Measurements from ENCODE around the gene IRF2BP2. TPM values are rescaled to one million over a fixed set of nuclear protein-coding genes. Genes with fewer than 3 reads are reported as not detected.

The IRF2BP2 gene
- total RNA-seq, 1 donor from 2014 or later: 158 TPM

DNA sequence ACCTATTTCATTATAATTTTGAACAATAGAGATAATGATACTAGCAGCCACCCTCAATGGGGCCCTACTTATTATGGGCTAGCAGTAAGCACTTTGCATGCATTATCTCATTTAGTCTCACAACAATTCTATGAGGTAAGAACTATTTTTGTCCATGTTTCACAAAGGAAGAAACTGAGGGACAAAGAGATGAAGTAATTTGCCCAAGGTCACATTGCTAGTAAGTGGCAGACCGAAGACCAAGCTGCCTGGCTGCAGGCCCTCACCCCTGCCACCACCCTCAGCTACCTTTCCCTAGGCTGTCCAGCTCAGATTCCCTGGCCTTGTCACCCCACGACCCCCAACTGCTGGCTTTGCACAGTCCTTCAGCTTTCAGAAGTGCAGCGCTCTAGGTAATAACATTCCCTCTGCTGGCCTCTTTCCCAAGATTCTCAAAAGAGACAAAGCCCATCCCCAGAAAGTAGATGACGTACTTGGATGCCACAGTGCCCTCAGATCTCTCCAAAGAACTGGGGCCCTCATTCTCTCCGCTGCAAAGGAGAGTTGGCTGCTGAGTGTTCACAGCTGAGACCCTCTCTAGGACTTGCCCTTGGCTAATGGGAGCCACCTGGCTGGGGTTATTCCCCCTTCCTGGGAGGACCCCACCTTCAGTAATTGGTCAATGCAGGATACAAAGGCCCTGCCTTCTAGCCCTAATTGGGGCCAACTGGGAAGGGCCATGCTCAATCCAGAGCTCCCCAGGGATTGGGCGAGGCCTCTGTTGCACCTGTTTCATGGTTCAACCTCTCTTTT, 39.5 kb downstream of the IRF2BP2 start:
- Mint-ChIP-seq H3K4me3 (ENCODE audit: unreplicated experiment) (no peak overlapping the region), H3K4me1 (ENCODE audit: unreplicated experiment) (no peaks in the 10 kb centered on the region), H3K9me3 (ENCODE audit: unreplicated experiment) (no peaks in the 10 kb centered on the region), H3K27ac (ENCODE audit: unreplicated experiment) (no peak overlapping the region), H3K36me3 (ENCODE audit: low read depth, unreplicated experiment) (no peaks in the 10 kb centered on the region), H3K27me3 (ENCODE audit: unreplicated experiment) (no peaks in the 10 kb centered on the region)
- DNase-seq (ENCODE audit: low spot score): no peak
- TF ChIP-seq CTCF (IDR thresholded peaks at IDR 0.05; ENCODE audit: unreplicated experiment): no peak

DNA sequence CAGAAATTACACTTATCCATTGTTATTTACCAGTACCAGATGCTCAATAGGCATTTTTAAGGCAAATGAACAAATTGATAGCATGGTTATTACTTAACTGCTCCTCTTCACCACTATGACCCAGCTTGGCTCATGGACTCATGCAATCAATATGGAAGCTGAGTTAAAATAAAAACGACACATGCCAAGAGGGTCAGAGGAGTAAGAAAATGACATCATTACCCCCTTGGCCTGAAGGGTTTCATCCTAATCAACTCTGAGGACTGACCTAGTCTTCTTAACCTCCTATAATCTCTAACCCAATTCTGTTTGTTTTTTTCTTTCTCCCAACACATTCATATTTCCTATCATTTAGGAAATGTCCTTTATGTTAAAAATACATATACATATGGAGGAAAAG, 41.6 kb downstream of the IRF2BP2 start:
- H3K27ac Mint-ChIP-seq (ENCODE audit: unreplicated experiment): no peak overlapping the region
- H3K9me3 Mint-ChIP-seq (ENCODE audit: unreplicated experiment): no peaks in the 10 kb centered on the region
- no peak overlapping the region for H3K4me3 Mint-ChIP-seq (ENCODE audit: unreplicated experiment)
- no peak for DNase-seq (ENCODE audit: low spot score)
- H3K4me1 Mint-ChIP-seq (ENCODE audit: unreplicated experiment): peaks cover 3% of the 10 kb centered on the region
- H3K27me3 Mint-ChIP-seq (ENCODE audit: unreplicated experiment): no peaks in the 10 kb centered on the region
- no peaks in the 10 kb centered on the region for H3K36me3 Mint-ChIP-seq (ENCODE audit: low read depth, unreplicated experiment)
- TF ChIP-seq CTCF (IDR thresholded peaks at IDR 0.05; ENCODE audit: unreplicated experiment): no peak

- no peak for DNase-seq (ENCODE audit: low spot score)
- Mint-ChIP-seq H3K27me3 (ENCODE audit: unreplicated experiment) (peaks cover 5% of the 10 kb centered on the region), H3K27ac (ENCODE audit: unreplicated experiment) (no peak overlapping the region), H3K4me1 (ENCODE audit: unreplicated experiment) (peaks cover 3% of the 10 kb centered on the region), H3K9me3 (ENCODE audit: unreplicated experiment) (no peaks in the 10 kb centered on the region), H3K36me3 (ENCODE audit: low read depth, unreplicated experiment) (no peaks in the 10 kb centered on the region), H3K4me3 (ENCODE audit: unreplicated experiment) (no peak overlapping the region)
- no peak for TF ChIP-seq CTCF (IDR thresholded peaks at IDR 0.05; ENCODE audit: unreplicated experiment)
Measured at GRCh38 chr1:234565132-234565531, 44.8 kb downstream of the IRF2BP2 start.

DNA sequence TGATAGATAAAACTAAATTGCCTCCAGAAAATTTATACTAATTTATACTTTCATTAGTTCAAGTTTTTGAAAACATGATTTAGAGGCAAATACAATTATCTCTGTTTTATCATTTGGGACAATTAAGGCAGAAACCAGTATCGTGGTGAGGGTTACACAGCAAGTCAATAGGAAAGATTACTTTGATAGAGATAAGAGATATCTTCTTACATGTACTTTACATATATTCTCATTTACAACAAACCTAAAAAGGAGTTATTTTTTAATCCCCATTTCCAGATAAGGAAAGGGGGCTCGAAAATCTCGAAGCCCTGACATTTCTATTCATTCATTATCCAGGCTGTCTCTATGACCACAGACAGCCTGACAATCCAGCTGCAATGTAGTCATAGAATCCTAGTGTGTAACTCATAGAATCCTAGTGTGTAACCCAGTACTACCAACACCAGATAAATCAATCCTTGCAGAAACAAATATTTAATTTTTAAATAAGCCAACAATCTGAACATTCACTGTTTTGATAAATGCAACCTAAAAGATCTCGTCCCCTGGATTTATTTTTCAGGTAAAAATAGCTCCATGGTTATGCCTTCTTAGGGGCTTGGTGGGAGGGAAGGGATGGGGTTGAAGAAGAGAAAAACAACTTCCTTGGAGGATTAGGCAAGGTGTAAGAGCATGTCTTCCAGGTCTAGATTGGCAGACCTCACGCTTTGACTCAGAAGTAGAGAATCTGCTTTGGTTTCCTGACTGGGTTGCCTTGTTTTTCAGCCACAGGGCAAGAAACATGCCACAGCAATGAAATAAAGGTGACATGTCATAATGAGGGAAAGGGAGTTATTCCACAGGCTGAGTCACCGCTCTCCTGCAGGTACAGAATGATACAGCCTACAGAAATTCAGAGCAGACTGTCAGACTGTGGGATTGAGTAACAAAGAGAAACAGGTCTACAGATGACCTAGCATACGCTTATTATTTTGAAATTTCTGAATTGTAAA, 45.6 kb downstream of the IRF2BP2 start:
- no peak for DNase-seq (ENCODE audit: low spot score)
- H3K4me3 Mint-ChIP-seq (ENCODE audit: unreplicated experiment): no peak overlapping the region
- H3K9me3 Mint-ChIP-seq (ENCODE audit: unreplicated experiment): no peaks in the 10 kb centered on the region
- peaks cover 5% of the 10 kb centered on the region for H3K27me3 Mint-ChIP-seq (ENCODE audit: unreplicated experiment)
- no peak overlapping the region for H3K27ac Mint-ChIP-seq (ENCODE audit: unreplicated experiment)
- H3K4me1 Mint-ChIP-seq (ENCODE audit: unreplicated experiment): peaks cover 3% of the 10 kb centered on the region
- no peak for TF ChIP-seq CTCF (IDR thresholded peaks at IDR 0.05; ENCODE audit: unreplicated experiment)
- no peaks in the 10 kb centered on the region for H3K36me3 Mint-ChIP-seq (ENCODE audit: low read depth, unreplicated experiment)

All from endothelial cell (in vitro differentiated cells).